Liver (tissue), 9 donors: ENCODE data around the gene TMEM63B. TPM values are rescaled to one million over a fixed set of nuclear protein-coding genes. Genes with fewer than 3 reads are reported as not detected.

ENCODE experiments used
- DNase-seq: peaks from one replicate; pipeline ENCODE4 v3.0.0-alpha.2; 2017; ENCODE audit warnings: low spot score
- H3K27ac ChIP-seq, 2 donors: one replicate each; pipeline ENCODE4 v1.7.0; 2013; ENCODE audit warnings: inconsistent platforms in 2 of 2, low read length in 2 of 2, control low read depth in 1 of 2, low read depth in 1 of 2, mild to moderate bottlenecking in 1 of 2
- H3K27me3 ChIP-seq, 4 donors: one replicate each; pipeline versions ENCODE4 v1.6.1 to v1.7.0; 2013; ENCODE audit warnings: low read length in 3 of 4, inconsistent platforms in 1 of 4, mild to moderate bottlenecking in 1 of 4, moderate library complexity in 1 of 4; ENCODE audit not compliant: control insufficient read depth in 4 of 4, insufficient read depth in 4 of 4
- H3K36me3 ChIP-seq, 4 donors: one replicate each; pipeline versions ENCODE4 v1.6.1 to v1.7.0; 2013; ENCODE audit warnings: low read length in 3 of 4, mild to moderate bottlenecking in 3 of 4, low read depth in 1 of 4, moderate library complexity in 1 of 4; ENCODE audit not compliant: control insufficient read depth in 4 of 4, insufficient read depth in 3 of 4
- H3K4me1 ChIP-seq, 4 donors: one replicate each; pipeline versions ENCODE4 v1.6.1 to v1.7.0; 2013; ENCODE audit warnings: low read length in 3 of 4, mild to moderate bottlenecking in 3 of 4, moderate library complexity in 1 of 4; ENCODE audit not compliant: control insufficient read depth in 4 of 4, insufficient read depth in 4 of 4
- H3K4me3 ChIP-seq, 3 donors: one replicate each; pipeline versions ENCODE4 v1.6.1 to v1.7.0; 2013; ENCODE audit warnings: low read length in 3 of 3, control low read depth in 1 of 3, low read depth in 1 of 3, mild to moderate bottlenecking in 1 of 3
- H3K9ac ChIP-seq, 2 donors: one replicate each; pipeline ENCODE4 v1.7.0; 2013; ENCODE audit warnings: low read length in 2 of 2, mild to moderate bottlenecking in 2 of 2, moderate library complexity in 2 of 2, control low read depth in 1 of 2, low read depth in 1 of 2
- H3K9me3 ChIP-seq, 4 donors: one replicate each; pipeline versions ENCODE4 v1.6.1 to v1.7.0; 2013; ENCODE audit warnings: low read length in 3 of 4; ENCODE audit not compliant: control insufficient read depth in 4 of 4
- EGR1 ChIP-seq, 2 donors: IDR thresholded peaks; 2 replicates each; pipeline ENCODE4 v1.6.1; 2016 to 2018; ENCODE audit warnings: antibody characterized with exemption in 2 of 2, low read depth in 2 of 2
- FOXA1 ChIP-seq: IDR thresholded peaks from 2 replicates; pipeline ENCODE4 v1.6.1; 2016; ENCODE audit warnings: antibody characterized with exemption
- FOXA2 ChIP-seq: IDR thresholded peaks from 2 replicates; pipeline ENCODE4 v1.6.1; 2016; ENCODE audit warnings: antibody characterized with exemption
- GABPA ChIP-seq, 2 donors: IDR thresholded peaks in 1 of 2; conservative IDR thresholded peaks in 1 of 2; 2 replicates each; pipeline ENCODE4 v1.6.1; 2016; ENCODE audit warnings: antibody characterized with exemption in 2 of 2, mild to moderate bottlenecking in 1 of 2, moderate library complexity in 1 of 2
- HNF4A ChIP-seq, 2 donors: conservative IDR thresholded peaks; 2 replicates each; pipeline ENCODE4 v1.6.1; 2016; ENCODE audit warnings: antibody characterized with exemption in 2 of 2, mild to moderate bottlenecking in 2 of 2
- HNF4G ChIP-seq: IDR thresholded peaks from 2 replicates; pipeline ENCODE4 v1.6.1; 2016; ENCODE audit warnings: antibody characterized with exemption
- JUND ChIP-seq, 2 donors: IDR thresholded peaks; 2 replicates each; pipeline ENCODE4 v1.6.1; 2016; ENCODE audit warnings: antibody characterized with exemption in 2 of 2
- MAX ChIP-seq: IDR thresholded peaks from 2 replicates; pipeline ENCODE4 v1.6.1; 2016; ENCODE audit warnings: antibody characterized with exemption
- NR2F2 ChIP-seq: IDR thresholded peaks from 2 replicates; pipeline ENCODE4 v1.6.1; 2016; ENCODE audit warnings: antibody characterized with exemption
- RAD21 ChIP-seq, 2 donors: IDR thresholded peaks; 2 replicates each; pipeline ENCODE4 v1.6.1; 2016; ENCODE audit warnings: antibody characterized with exemption in 2 of 2, mild to moderate bottlenecking in 2 of 2
- RXRA ChIP-seq, 2 donors: IDR thresholded peaks; 2 replicates each; pipeline ENCODE4 v1.6.1; 2017 to 2018; ENCODE audit warnings: antibody characterized with exemption in 2 of 2, mild to moderate bottlenecking in 1 of 2
- SP1 ChIP-seq: IDR thresholded peaks from 2 replicates; pipeline ENCODE4 v1.6.1; 2018; ENCODE audit warnings: antibody characterized with exemption, mild to moderate bottlenecking
- TAF1 ChIP-seq: conservative IDR thresholded peaks from 2 replicates; pipeline ENCODE4 v1.6.1; 2016; ENCODE audit warnings: antibody characterized with exemption, mild to moderate bottlenecking
- YY1 ChIP-seq: IDR thresholded peaks from 2 replicates; pipeline ENCODE4 v1.6.1; 2016; ENCODE audit warnings: antibody characterized with exemption, mild to moderate bottlenecking
- WGBS: extraction: QIAGEN DNeasy Blood & Tissue Kit; methylation state at CpG from one replicate; pipeline ENCODE4 v1.1.7; 2013; 5-methylcytosine and 5-hydroxymethylcytosine counted together
- polyA plus RNA-seq, 2 donors: library from polyadenylated mRNA; stranded (reverse) in 1 of 2; unstranded in 1 of 2; fragments of 200-250 nt in 1 of 2; fragments of >200 nt in 1 of 2; fragmentation: Nextera tagmentation in 1 of 2; extraction: Ambion mirVana in 1 of 2; gene quantifications; one replicate each; pipeline versions ENCODE4 v1.2.1 to v1.2.3, GENCODE V29; 2013 to 2015
- total RNA-seq, 2 donors: library from RNA; depleted of rRNA; stranded (reverse); fragments of >200 nt; gene quantifications; one replicate each; pipeline ENCODE4 v1.2.3, GENCODE V29; 2014
- TF ChIP-seq, protein P1 (sequence below): IDR thresholded peaks from 2 replicates; pipeline ENCODE4 v1.6.1; 2016; ENCODE audit warnings: antibody characterized with exemption
- TF ChIP-seq, protein P2 (sequence below): IDR thresholded peaks from 2 replicates; pipeline ENCODE4 v1.6.1; 2016; ENCODE audit warnings: antibody characterized with exemption
- TF ChIP-seq, protein P3 (sequence below): IDR thresholded peaks from 2 replicates; pipeline ENCODE4 v1.6.1; 2016; ENCODE audit warnings: antibody characterized with exemption, mild to moderate bottlenecking
- donor health status: healthy.
- donor health status: healthy.
- donor health status: healthy.
- donor health status: healthy.
- donor health status: healthy.

TMEM63B gene
- total and polyA plus RNA-seq, 4 donors: 9.6 to 64.9 (median 37.6) TPM

DNA sequence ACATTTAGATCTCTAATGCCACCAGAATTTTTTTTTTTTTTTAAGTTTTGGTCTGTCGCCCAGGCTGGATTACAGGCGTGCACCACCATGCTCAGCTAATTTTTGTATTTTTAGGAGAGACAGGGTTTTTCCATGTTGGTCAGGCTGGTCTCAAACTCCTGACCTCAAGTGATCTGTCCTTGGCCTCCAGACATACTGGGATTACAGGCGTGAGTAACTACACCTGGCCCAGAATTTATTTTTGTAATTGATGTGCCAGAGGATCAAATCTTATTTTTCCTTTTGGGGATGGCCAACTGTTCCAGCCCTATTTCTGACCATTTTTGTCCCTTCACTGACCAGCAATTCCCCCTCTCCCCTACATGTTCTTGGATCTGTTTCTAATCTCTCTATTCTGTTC, 71.3 kb downstream of the TMEM63B start:
- DNase-seq: no peak
- Histone ChIP-seq H3K4me3 (no peak overlapping the region), H3K9me3 (no peaks in the 10 kb centered on the region), H3K4me1 (no peaks in the 10 kb centered on the region), H3K27ac (no peak overlapping the region), H3K27me3 (no peaks in the 10 kb centered on the region), H3K9ac (no peak overlapping the region), H3K36me3 (no peaks in the 10 kb centered on the region)
- 89% methylated on average over 3 of the region's 3 CpGs for WGBS
- TF ChIP-seq, protein P1, sequence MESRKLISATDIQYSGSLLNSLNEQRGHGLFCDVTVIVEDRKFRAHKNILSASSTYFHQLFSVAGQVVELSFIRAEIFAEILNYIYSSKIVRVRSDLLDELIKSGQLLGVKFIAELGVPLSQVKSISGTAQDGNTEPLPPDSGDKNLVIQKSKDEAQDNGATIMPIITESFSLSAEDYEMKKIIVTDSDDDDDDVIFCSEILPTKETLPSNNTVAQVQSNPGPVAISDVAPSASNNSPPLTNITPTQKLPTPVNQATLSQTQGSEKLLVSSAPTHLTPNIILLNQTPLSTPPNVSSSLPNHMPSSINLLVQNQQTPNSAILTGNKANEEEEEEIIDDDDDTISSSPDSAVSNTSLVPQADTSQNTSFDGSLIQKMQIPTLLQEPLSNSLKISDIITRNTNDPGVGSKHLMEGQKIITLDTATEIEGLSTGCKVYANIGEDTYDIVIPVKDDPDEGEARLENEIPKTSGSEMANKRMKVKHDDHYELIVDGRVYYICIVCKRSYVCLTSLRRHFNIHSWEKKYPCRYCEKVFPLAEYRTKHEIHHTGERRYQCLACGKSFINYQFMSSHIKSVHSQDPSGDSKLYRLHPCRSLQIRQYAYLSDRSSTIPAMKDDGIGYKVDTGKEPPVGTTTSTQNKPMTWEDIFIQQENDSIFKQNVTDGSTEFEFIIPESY: no peak
- TF ChIP-seq YY1: no peak
- no peak for TF ChIP-seq HNF4A (conservative IDR thresholded peaks at IDR 0.05)
- TF ChIP-seq FOXA2: no peak
- TF ChIP-seq HNF4G: no peak
- no peak for TF ChIP-seq SP1
- no peak for TF ChIP-seq NR2F2
- TF ChIP-seq RAD21 (IDR thresholded peaks at IDR 0.05): no peak
- TF ChIP-seq EGR1 (IDR thresholded peaks at IDR 0.05; ENCODE audit: low read depth in 2 of 2): no peak
- TF ChIP-seq, protein P2, sequence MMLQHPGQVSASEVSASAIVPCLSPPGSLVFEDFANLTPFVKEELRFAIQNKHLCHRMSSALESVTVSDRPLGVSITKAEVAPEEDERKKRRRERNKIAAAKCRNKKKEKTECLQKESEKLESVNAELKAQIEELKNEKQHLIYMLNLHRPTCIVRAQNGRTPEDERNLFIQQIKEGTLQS: no peak
- TF ChIP-seq FOXA1: no peak
- TF ChIP-seq, protein P3, sequence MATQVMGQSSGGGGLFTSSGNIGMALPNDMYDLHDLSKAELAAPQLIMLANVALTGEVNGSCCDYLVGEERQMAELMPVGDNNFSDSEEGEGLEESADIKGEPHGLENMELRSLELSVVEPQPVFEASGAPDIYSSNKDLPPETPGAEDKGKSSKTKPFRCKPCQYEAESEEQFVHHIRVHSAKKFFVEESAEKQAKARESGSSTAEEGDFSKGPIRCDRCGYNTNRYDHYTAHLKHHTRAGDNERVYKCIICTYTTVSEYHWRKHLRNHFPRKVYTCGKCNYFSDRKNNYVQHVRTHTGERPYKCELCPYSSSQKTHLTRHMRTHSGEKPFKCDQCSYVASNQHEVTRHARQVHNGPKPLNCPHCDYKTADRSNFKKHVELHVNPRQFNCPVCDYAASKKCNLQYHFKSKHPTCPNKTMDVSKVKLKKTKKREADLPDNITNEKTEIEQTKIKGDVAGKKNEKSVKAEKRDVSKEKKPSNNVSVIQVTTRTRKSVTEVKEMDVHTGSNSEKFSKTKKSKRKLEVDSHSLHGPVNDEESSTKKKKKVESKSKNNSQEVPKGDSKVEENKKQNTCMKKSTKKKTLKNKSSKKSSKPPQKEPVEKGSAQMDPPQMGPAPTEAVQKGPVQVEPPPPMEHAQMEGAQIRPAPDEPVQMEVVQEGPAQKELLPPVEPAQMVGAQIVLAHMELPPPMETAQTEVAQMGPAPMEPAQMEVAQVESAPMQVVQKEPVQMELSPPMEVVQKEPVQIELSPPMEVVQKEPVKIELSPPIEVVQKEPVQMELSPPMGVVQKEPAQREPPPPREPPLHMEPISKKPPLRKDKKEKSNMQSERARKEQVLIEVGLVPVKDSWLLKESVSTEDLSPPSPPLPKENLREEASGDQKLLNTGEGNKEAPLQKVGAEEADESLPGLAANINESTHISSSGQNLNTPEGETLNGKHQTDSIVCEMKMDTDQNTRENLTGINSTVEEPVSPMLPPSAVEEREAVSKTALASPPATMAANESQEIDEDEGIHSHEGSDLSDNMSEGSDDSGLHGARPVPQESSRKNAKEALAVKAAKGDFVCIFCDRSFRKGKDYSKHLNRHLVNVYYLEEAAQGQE: no peak
- TF ChIP-seq TAF1: no peak
- TF ChIP-seq MAX: no peak
- no peak for TF ChIP-seq GABPA (IDR thresholded peaks at IDR 0.05 in 1 of 2, conservative IDR thresholded peaks at IDR 0.05 in 1 of 2)
- TF ChIP-seq JUND (IDR thresholded peaks at IDR 0.05): no peak
- TF ChIP-seq RXRA (IDR thresholded peaks at IDR 0.05): no peak

DNA sequence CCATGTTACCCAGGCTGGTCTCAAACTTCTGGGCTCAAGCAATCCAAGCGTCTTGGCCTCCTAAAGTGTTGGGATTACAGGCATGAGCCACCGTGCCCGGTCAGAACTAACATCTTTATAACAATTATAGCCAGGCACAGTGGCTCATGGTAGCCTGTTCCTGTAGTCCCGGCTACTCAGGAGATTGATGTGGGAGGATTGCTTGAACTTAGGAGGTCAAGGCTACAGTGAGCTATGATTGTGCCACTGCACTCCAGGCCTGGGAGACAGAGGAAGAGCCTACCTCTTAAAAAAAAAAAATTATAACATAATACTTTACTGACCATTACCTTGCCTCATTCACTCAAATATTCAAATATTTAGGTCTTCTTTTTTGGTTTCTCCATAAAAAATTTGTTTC, 72.5 kb downstream of the TMEM63B start:
- no peaks in the 10 kb centered on the region for H3K9me3 ChIP-seq
- H3K27ac ChIP-seq: no peak overlapping the region
- no peak overlapping the region for H3K9ac ChIP-seq
- H3K4me1 ChIP-seq: no peaks in the 10 kb centered on the region
- no peak for DNase-seq
- H3K36me3 ChIP-seq: no peaks in the 10 kb centered on the region
- H3K4me3 ChIP-seq: no peak overlapping the region
- no peaks in the 10 kb centered on the region for H3K27me3 ChIP-seq
- no peak for TF ChIP-seq GABPA (IDR thresholded peaks at IDR 0.05 in 1 of 2, conservative IDR thresholded peaks at IDR 0.05 in 1 of 2)
- no peak for TF ChIP-seq RXRA (IDR thresholded peaks at IDR 0.05)
- no peak for TF ChIP-seq YY1
- TF ChIP-seq TAF1: no peak
- no peak for TF ChIP-seq SP1
- no peak for TF ChIP-seq MAX
- no peak for TF ChIP-seq HNF4A (conservative IDR thresholded peaks at IDR 0.05)
- no peak for TF ChIP-seq EGR1 (IDR thresholded peaks at IDR 0.05; ENCODE audit: low read depth in 2 of 2)
- whole genome bisulfite sequencing: 96% methylated on average over 4 of the region's 4 CpGs
